Erythroblast (primary cell): ENCODE measurements around the gene TBC1D2B.

Experiments used
- GATA1 ChIP-seq: IDR thresholded peaks from 2 replicates; pipeline ENCODE4 v1.6.1; 2011; ENCODE audit warnings: low read depth, mild to moderate bottlenecking, control low read depth, low read length, moderate library complexity
- POLR2A ChIP-seq: IDR thresholded peaks from 2 replicates; pipeline ENCODE4 v1.6.1; 2011; ENCODE audit warnings: mild to moderate bottlenecking, low read length

DNA sequence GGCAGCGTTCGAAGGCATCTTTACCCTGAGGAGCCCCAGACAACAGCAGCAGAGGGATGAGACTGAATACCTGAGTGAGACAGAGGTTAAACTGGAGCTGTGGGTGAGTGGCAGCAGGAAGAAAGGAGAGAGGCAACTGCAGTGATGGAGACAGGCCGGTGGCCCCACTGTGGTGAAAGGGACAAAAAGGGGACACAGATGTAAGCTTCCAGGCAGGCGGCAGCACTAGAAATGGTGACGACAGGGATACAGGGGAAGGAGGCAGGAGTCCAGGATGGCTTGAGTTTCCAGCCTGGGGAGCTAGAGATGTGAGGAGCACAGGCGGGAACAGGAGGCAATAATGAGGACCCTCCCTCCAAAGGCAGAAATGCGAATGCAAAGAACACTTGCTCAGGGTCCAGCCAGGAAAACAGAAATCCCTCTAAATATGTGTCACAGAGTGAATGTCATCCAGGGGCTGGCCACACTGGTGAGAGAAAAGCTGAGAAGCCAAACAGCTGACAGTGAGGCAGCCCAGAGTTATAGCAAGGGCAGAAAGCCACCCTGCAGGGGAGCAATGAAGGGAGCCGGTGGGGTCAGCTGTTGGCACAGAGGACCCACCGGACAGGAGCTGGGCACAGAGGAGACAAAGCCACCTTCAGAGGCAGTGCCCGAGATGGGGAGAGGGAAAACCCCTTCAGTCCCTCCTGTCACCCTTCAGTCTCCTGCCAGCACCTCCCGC, 70.1 kb downstream of the TBC1D2B start:
- TF ChIP-seq POLR2A, result no peak
- no peak for TF ChIP-seq GATA1
